Natural killer cell treated with Interleukin-12 subunit alpha and Interleukin-12 subunit beta and Interleukin-15 and Interleukin-18, amount 100 ng/mL, for 72 hours (primary cell): ENCODE results near the gene DAZ2. TPM values are rescaled to one million over a fixed set of nuclear protein-coding genes. Genes with fewer than 3 reads are reported as not detected.
"Not testable (repeated sequence)": the region's sequence is repeated elsewhere in the genome, so short reads cannot be mapped to it uniquely, and the experiment has no call there.

Experiments
- ATAC-seq, 2 donors: fragments of 150-1000 bp; cut with Tn5 transposase in 1 of 2; sonication (Bioruptor Pico), chemical (Tn5 transposase) in 1 of 2; 2 replicates each; pipeline ENCODE4 v1.10.0; 2021
- DNase-seq: peaks from one replicate; pipeline ENCODE4 v3.0.0; 2022; ENCODE audit warnings: low spot score
- H3K27ac Mint-ChIP-seq, 2 donors: 1 replicate in 1 of 2; 2 replicates in 1 of 2; pipeline ENCODE4 v1.8.0; 2022; ENCODE audit warnings: mixed read lengths in 2 of 2, mild to moderate bottlenecking in 1 of 2, moderate library complexity in 1 of 2
- H3K27me3 Mint-ChIP-seq, 2 donors: 1 replicate in 1 of 2; 2 replicates in 1 of 2; pipeline ENCODE4 v1.8.0; 2022; ENCODE audit warnings: mixed read lengths in 2 of 2
- H3K36me3 Mint-ChIP-seq: one replicate; pipeline ENCODE4 v1.8.0; 2022; ENCODE audit warnings: mixed read lengths
- H3K4me1 Mint-ChIP-seq, 2 donors: 1 replicate in 1 of 2; 2 replicates in 1 of 2; pipeline ENCODE4 v1.8.0; 2022; ENCODE audit warnings: low read depth in 2 of 2, mixed read lengths in 2 of 2, mild to moderate bottlenecking in 1 of 2
- H3K4me3 Mint-ChIP-seq: one replicate; pipeline ENCODE4 v1.8.0; 2022; ENCODE audit warnings: mixed read lengths
- H3K9me3 Mint-ChIP-seq: 2 replicates; pipeline ENCODE4 v1.8.0; 2022; ENCODE audit warnings: mixed read lengths
- total RNA-seq, 2 donors: library from RNA; stranded (reverse); gene quantifications; one replicate each; pipeline ENCODE4 v1.2.3, GENCODE V29; 2022

Gene DAZ2
- total RNA-seq = not detected

GRCh38 chrY:23219233-23219632 is at the start of gene DAZ2:
Gene DAZ2 (plus strand): TSS chrY:23219533. CDS start chrY:23219741, 208 bp downstream.
- DNase-seq, H3K4me1 Mint-ChIP-seq, H3K27me3 Mint-ChIP-seq, H3K36me3 Mint-ChIP-seq, ATAC-seq, H3K27ac Mint-ChIP-seq, H3K4me3 Mint-ChIP-seq, H3K9me3 Mint-ChIP-seq: not testable (repeated sequence)

GRCh38 chrY:23198908-23199307 is 20.4 kb upstream of the DAZ2 start, which contains the start of gene DAZ1:
Gene DAZ1 (minus strand): TSS chrY:23199008. CDS start chrY:23198800, 208 bp downstream.
- not testable (repeated sequence) for H3K27ac Mint-ChIP-seq, H3K4me3 Mint-ChIP-seq, DNase-seq

GRCh38 chrY:23207455-23207854 is 11.9 kb upstream of the DAZ2 start:
- not testable (repeated sequence) for ATAC-seq, H3K27ac Mint-ChIP-seq, H3K4me1 Mint-ChIP-seq, H3K36me3 Mint-ChIP-seq, H3K9me3 Mint-ChIP-seq, DNase-seq, H3K27me3 Mint-ChIP-seq, H3K4me3 Mint-ChIP-seq

More at GRCh38 chrY:23198908-23199307, 20.4 kb upstream of the DAZ2 start, which contains the start of gene DAZ1:
- not testable (repeated sequence) for H3K36me3 Mint-ChIP-seq, H3K27me3 Mint-ChIP-seq, H3K9me3 Mint-ChIP-seq, ATAC-seq, H3K4me1 Mint-ChIP-seq

GRCh38 chrY:23209802-23210495 is 9.4 kb upstream of the DAZ2 start:
- not testable (repeated sequence) for H3K9me3 Mint-ChIP-seq, H3K4me3 Mint-ChIP-seq, H3K27me3 Mint-ChIP-seq, ATAC-seq, DNase-seq, H3K27ac Mint-ChIP-seq, H3K36me3 Mint-ChIP-seq, H3K4me1 Mint-ChIP-seq

GRCh38 chrY:23210681-23211080 is 8.7 kb upstream of the DAZ2 start:
- H3K4me1 Mint-ChIP-seq, ATAC-seq: not testable (repeated sequence)

More at GRCh38 chrY:23210681-23211080, 8.7 kb upstream of the DAZ2 start:
- H3K27me3 Mint-ChIP-seq, H3K27ac Mint-ChIP-seq, DNase-seq, H3K9me3 Mint-ChIP-seq, H3K36me3 Mint-ChIP-seq, H3K4me3 Mint-ChIP-seq: not testable (repeated sequence)

Other genes starting within 250 kb of the DAZ2 start
- gene BPY2, start 235.3 kb upstream of the DAZ2 start, total RNA-seq = not detected
- not detected for gene DAZ1, start 20.5 kb upstream of the DAZ2 start, total RNA-seq